KG1 (cell line): ENCODE results near the gene BCL6B.
"Not testable (repeated sequence)": the region's sequence is repeated elsewhere in the genome, so short reads cannot be mapped to it uniquely, and the experiment has no call there.

Source experiments
- DNase-seq: peaks from one replicate; lab custom pipeline; 2025; lab: John Stamatoyannopoulos, UW

The BCL6B gene

GRCh38 chr17:7027335-7027734, 4.5 kb downstream of the BCL6B start:
- no peak for DNase-seq

- no peak for DNase-seq
Measured at GRCh38 chr17:7029096-7029495, 6.2 kb downstream of the BCL6B start.

DNA sequence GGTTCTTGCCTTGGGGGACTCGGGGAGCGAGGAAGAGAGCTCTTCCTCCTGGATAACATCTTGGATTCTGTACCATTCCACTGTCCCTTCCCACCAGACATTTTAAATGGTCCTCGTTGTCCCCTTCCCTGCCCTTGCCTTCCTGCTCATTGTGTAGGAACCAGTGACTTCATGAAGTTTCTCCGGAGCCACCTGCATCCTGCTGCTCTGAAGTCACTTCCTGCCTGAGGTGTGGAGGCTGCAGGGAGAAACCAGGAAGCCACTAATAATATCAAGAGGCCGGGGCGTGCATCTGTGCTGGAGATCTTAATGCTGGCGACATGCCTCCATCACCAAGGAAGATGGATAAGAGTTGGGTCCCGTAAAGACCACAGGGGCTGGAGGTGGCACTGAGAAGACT, 6.8 kb downstream of the BCL6B start:
- DNase-seq: no peak

- DNase-seq: no peak
Measured at GRCh38 chr17:7034955-7035590, 12.2 kb downstream of the BCL6B start.

DNA sequence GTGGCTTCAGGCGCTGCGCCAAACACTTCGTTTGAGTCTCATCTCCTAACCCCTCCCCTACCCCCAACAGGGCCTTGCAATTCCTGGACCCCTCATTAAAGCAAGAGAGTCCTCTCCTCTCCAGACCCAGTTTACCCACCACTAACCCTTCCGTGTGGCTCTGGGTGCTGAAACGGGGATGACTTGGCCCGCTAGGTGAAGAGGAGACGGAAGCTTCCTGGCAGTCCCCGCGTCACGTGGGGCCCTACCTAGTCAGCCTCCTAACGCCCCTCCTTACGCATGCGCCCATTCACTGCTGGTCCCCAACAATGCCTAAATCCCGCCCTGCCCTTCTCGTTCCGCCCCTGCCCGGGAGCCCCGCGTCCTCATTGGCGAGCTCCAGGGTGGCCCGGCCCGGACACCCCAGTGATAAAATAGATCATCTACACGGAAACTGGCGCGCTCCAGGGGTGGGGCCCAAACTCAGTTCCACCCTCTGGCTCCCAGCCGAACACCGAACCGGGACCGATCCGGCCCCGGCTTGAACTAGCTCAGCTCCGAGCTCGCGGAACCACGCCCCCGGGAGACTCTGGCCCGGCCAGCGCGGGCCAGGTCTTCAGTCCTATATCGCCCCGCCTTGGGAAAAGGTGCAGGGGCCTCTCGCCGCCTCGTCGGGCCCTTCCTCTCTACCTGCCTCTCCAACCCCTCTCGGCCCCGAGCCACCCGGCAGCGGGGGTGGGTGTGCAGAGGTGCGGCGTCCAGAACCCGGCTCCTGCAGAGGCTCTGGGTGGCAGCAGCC, 12.9 kb downstream of the BCL6B start, which contains the start of gene SLC16A13:
Gene SLC16A13 (plus strand): TSS at position 425 of the 778 bp plus-strand sequence. CDS start 368 bp downstream, outside the sequence.
- DNase-seq: peak; percentile 68

DNA sequence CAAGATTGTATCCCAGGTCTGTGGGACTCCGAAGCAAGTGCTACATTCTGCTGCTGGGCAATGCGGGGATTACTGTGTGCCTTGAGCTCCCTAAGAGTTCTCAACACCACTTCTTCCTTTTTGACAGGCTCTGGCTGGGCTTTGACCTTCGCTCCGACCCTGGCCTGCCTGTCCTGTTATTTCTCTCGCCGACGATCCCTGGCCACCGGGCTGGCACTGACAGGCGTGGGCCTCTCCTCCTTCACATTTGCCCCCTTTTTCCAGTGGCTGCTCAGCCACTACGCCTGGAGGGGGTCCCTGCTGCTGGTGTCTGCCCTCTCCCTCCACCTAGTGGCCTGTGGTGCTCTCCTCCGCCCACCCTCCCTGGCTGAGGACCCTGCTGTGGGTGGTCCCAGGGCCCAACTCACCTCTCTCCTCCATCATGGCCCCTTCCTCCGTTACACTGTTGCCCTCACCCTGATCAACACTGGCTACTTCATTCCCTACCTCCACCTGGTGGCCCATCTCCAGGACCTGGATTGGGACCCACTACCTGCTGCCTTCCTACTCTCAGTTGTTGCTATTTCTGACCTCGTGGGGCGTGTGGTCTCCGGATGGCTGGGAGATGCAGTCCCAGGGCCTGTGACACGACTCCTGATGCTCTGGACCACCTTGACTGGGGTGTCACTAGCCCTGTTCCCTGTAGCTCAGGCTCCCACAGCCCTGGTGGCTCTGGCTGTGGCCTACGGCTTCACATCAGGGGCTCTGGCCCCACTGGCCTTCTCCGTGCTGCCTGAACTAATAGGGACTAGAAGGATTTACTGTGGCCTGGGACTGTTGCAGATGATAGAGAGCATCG, 15.4 kb downstream of the BCL6B start:
- no peak for DNase-seq

DNA sequence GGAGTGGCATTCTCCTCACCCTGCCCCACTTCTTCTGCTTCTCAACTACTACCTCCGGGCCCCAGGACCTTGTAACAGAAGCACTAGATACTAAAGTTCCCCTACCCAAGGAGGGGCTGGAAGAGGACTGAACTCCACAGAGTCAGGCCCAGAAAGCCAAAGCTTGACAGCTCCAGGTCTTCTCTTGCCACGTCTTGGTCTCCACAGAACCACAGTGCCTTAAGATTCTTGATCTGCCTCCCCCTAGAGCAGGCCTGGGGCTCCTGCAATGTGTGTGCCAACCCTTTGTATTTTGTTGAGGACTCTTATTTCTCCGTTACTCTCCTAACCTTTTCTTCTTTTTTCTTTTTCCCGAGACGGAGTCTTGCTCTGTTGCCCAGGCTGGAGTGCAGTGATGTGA, 17.0 kb downstream of the BCL6B start:
- no peak for DNase-seq

DNA sequence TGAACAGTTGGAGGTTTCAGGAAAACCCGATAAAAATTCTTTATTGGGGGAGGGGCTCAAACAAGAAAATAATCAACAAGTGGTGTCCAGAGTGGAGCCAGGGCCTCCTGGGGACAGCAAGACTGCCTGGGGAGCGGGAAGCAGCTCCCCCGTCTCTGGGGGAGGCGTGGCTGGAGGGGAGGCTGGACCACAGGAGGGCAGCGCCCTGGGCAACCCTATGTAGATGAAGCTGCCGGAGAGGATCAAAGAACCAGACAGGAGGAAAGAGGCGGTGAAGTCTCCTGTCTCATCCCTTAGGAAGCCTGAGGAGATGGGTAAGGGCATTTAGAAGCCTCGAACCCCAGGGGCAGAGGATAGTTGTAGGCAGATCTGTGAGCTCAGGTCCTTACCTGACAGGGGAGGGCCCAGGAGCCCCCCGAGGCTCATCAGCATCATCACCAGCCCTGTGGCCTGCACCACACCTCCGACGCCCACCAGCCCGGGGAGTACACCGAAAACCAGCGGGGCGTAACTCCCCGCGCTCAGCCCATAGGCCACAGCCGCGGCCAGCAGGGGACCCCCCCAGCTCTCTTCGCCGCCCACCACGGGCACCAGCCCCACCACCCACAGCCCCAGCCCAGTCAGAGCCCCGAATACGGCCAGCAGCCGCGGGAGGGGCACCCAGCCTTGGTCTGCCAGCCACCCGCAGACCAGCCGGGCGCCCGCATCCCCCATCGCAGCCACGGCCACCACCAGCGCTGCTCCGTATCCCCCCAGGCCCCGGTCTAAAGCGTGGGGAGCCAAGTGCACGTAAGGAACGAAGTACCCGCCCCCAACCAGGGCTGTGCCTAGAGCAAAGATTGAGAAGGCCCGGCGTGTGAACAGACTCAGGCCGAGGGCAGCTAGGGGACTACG, 19.0 kb downstream of the BCL6B start:
- no peak for DNase-seq

DNA sequence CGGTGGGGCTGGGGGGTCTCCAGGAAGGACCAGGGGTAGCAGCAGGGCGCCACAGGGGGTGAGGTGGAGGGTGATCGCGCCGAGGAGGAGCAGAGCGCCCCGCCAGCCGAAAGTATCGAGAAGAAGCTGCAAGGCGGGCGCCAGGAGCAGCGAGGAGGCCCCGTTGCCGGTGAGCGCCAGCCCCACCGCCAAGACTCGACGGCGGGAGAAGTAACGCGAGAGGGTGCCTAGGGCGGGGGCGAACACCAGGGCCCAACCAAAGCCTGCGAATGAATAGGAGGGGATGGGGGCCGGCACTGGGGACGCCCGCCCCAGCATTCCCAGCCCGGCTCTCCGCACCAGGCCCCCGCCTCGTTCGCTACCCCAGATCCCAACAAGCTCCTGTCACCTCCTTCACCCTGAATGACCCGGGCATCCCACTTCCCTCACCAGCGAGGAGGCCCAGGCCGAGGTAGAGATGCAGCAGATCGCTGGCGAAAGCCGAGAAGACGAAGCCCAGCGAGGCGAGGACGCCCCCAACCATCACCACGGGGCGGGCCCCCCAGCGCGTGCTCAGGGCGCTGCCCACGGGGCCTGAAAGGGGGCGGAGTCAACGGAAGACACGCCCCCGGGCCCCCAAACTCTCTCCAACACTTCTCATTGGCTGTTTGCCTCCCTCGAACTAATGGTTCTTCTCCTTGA, 19.8 kb downstream of the BCL6B start:
- DNase-seq: no peak

DNA sequence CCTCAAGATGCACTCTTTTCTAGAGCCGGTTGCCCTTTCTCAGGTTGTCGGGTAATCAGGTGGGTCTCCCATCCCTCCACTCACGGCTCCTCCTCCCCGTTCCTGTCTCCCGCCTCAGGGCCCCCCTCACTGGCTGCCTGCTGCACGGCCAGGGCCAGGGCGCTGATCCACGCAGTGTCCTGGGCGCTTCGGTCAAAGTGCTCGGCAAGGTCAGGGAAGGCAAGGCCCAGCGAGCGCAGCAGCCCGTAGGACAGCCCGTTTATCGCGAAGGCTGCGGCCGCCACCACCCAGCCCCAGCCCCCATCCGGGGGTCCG, 20.3 kb downstream of the BCL6B start:
- DNase-seq: no peak

- no peak for DNase-seq
Measured at GRCh38 chr17:7043497-7044198, 20.8 kb downstream of the BCL6B start, which contains the start of gene SLC16A11. Gene SLC16A11, minus strand, starts transcription at chr17:7044092. Its CDS starts 579 bp downstream, at chr17:7043513.

DNA sequence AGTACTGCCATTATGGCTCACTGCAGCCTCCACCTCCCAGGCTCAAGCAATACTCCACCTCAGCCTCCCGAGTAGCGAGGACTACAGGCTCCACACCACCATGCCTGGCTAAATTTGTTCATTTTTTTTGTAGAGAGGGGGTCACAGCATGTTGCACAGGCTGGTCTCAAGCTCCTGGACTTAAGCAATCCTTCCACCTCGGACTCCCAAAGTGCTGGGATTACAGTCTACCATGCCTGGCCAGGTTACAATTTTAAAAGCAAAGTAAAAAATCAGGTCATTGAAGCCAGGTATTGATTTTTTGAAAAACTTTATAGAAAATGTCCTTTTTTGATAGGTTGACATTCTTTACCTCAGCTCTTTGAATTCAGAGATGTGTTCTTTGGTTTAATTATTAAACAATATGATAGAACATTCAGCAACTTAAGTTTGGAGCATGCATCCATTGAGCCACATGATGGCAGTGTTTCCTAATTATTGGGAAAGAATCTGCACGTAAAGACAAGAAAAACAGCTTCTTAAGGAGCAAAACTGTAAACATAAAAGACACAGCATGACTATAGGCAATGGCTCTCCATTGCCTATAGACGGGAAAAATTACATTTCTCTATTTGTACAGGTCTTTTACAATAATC, 22.8 kb downstream of the BCL6B start:
- DNase-seq: no peak

GRCh38 chr17:7046127-7046724, 23.4 kb downstream of the BCL6B start:
- no peak for DNase-seq

DNA sequence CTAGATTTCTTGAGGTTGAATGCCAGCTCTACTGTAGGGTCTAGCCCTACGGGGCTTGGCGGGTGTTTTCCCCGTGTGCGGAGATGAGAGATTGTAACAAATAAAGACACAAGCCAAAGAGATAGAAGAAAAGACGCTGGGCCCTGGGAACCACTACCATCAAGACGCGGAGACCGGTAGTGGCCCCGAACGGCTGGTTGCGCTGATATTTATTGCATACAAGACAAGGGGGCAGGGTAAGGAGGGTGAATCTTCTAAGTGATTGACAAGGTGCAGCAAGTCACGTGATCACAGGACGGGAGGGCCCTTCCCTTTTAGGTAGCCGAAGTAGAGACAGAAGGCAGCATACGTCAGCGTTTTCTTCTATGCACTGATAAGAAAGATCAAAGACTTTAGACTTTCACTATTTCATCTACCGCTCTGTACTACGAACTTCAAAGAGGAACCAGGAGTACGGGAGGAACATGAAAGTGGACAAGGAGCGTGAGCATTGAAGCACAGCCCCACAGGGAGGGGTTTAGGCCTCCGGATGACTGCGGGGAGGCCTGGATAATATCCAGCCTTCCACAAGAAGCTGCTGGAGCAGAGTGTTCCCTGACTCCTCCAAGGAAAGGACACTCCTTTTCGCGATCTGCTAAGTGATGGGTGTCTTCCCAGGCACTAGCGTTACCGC, 24.0 kb downstream of the BCL6B start:
- not testable (repeated sequence) for DNase-seq

DNA sequence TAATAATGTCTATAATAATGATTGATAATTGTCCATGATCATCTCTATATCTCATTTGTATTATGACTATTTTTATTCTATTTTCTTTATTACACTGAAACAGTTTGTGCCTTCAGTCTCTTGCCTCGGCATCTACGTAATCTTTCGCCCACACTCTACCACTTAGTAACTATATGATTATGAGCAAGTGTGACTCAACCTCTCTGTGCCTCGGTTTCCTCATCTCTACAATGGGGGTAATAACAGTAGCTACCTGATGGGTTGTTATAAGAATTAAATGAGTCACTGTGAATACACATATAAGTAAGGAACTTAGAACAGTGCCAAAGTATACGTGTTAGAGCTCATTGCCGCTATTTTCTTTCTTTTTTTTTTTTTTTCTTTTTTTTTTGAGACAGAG, 24.7 kb downstream of the BCL6B start:
- DNase-seq: no peak

- DNase-seq: no peak
Measured at GRCh38 chr17:7048968-7049367, 26.1 kb downstream of the BCL6B start.

GRCh38 chr17:7050583-7050982, 27.7 kb downstream of the BCL6B start:
- DNase-seq: not testable (repeated sequence)

DNA sequence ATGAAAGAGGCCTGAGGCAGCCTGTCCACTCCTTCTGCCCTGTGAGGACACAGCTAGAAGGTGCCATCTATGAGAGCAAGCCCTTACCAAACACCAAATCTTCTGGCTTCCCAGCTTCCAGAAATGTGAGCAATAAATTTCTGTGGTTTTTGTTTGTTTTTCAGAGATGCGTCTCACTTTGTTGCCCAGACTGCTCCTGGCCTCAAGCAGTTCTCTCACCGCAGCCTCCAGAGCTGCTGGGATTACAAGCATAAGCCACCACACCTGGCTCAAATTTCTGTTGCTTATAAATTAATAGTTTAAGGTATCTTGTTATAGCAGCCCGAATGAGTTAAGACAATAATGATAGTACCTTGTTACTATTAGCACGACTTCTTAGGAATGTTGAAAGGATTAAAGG, 33.5 kb downstream of the BCL6B start:
- no peak for DNase-seq

GRCh38 chr17:7058831-7059447, 36.1 kb downstream of the BCL6B start:
- no peak for DNase-seq
